ENCODE data around the gene BIRC3.
"Not testable (repeated sequence)": the region's sequence is repeated elsewhere in the genome, so short reads cannot be mapped to it uniquely, and the experiment has no call there.

BIRC3 gene

DNA sequence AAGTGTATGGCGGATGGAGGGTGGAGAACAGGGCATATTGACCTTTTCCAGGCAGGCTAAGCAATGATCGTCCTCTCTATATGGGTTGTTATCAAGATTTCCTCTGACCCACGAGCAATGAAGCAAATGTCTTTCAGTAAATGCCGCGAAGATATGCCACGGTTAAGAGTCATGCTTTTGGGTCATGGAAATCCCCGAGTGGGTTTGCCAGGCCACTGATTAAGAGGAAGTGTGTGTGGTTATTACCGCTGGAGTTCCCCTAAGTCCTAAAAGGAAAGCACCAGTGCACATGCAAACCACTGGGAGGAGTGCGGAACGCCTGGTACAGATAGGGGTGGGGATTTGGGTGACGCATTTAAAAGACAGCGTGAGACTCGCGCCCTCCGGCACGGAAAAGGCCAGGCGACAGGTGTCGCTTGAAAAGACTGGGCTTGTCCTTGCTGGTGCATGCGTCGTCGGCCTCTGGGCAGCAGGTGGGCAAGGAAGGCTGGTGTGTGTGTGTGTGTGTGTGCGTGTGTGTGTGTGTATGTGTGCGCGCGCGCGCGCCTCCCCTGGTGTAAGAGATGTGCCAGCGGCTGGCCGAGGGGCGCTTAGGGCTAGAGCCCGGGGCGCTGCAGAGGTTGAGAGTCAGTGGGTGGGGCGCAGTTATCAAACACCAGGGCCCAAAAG, at the start of gene BIRC3:
Gene BIRC3, plus strand, starts transcription at position 386 of the 669 bp plus-strand sequence. CDS start 7,026 bp downstream, outside the sequence.
- DNase-seq, result peak; percentile 82

DNA sequence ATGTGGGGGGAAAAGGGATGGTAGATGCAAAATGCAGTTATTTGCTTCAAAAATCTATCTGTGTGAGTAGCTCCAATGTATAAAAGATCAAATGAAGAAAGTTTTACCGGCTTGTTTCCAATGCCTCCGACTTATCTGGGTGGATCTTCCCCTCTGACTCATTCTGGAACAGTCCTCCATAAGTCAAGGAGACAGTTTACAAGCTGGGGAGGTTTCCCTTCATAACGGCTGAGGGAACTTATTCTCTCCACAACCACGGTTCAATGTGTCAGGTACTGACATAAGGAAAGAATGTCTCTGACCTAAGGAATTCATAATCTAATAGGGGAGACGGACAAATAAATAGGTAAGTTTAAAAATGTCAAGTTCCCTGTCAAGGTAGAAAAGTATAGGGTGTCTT, 49.7 kb upstream of the BIRC3 start:
- DNase-seq, result no peak

DNA sequence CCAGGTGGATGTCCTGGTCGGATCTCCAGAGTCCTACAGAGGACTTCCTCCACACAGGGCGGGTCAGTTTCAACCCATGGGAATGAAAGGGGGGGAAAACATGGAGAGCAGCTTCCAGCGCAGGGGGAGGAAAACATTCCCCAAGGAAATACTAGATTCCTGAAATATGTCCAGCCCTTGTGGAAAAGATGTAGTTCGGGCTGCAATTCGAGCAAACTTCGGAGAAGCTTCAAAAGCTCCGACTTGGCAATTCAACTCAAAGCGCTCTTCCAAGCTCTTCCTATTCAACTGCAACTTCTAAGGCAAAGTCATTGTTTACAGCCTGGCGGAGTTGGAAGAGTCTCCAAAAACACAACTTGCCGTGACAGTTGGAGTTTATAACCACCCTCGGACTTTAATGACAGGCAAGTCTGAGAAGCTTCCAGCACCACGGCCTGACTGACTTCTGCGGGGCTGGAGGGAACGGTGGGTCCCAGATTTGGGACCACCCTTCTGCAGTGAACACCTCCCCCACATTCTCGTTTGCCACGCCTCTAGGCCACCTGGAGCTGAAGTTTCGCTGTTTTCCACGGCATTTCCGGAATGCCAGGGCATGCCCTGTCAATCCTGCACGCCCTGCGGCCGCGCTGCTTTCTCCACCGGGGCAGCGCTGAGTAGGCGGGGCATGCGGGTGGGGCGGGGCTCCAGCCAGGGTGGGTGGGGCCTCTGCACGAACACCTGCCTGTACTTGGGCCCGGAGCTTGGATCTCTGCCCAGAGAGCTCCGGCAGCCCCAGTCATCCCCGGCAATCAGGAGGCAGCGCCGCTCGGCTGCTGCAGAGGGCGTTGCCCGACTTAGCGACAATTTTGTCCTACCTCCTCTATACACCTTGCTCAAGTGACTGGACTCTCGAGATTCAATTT, 49.0 kb upstream of the BIRC3 start:
- peak; percentile 94 for DNase-seq

DNA sequence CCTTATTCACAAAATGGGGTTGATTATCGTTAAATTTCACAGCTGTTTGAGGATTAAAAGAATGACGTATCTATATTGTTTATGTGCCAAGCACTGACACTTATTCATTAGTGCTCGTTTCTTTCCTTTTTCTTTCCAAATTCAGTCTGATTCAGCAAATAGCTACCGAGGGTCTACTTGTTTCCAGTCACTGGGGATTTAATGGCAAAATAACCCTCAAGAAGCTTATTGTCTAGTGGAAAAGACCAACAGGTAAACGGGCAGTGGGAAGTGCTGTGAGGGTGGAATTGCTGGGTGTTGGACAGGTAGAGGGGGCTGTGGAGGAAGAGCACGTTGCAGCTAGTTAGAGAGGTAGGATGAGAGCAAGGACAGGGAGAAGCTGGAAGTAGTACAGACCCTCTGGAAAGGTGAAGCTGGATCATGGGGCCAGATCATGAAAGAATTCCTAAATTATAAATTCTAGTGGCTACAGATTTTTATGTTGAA, 48.3 kb upstream of the BIRC3 start:
- DNase-seq, result no peak

DNA sequence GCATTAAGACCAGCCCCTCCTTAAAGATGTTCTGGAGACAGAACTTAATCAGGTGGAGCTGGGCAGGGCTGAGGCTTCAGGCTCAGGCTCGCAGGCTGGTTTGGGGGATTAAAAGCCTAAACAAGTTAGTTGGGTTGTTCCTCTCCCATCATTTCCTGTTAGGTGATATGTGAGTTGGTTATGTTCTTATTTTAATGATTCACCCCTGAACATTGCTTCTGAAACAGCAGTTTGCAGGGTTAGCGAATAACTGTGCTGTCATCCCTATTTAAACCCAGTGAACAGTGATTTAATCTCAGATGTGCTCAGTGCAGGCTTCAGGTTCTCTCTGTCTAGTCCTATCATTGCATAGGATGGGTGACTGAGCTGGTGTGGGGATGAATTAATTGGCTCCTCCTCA, 47.4 kb upstream of the BIRC3 start:
- no peak for DNase-seq

DNA sequence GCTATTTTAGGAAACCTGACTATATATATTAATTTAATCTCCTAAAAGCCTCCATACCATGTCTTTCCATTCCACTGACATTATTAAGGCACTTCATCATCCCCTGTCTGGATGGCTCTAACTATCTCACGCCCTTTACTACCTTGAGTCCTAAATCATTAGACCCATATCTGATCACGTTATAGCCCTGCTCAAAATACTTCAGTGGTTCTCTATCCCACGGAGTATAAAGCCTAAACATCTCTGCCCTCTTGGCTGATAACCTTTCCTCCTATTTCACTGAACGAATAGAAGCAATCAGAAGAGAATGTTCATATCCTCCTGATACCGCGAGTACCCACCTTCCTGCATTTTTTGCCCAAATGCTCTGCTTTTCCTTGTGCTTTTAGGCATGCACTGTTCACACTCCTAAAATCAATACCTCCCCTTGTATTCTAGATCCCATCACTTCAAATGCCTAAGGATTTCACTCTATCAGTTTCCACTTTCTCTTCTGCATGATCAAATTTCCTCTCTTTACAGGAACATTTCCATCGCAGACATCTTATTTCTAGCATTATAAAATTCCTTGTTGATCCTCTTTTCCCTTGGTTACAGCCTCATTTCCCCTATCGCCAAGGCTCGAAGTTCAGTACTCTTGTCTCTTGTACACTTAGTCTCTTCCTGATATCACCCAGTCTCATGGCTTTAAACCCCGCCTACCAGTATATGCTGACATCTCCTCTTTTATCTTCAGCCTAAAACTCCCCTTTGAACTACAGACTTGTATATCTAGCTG, 45.0 kb upstream of the BIRC3 start:
- DNase-seq, result no peak

DNA sequence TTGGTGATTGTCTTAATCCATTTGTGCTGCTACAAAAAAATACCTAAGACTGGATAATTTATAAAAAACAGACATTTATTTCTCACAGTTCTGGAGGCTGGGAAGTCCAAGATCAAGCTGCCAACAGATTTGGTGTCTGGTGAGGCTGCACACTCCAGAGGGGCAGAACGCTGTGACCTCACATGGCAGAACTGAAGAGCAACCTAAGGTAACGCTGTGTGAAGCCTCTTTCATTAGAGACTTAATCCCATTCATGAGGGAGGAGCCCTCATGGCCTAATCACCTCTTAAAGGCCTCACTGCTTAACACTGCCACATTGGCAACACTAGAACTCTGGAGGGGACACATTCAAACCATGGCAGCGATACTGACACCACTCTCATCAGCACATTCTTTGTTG, 42.7 kb upstream of the BIRC3 start:
- no peak for DNase-seq

DNA sequence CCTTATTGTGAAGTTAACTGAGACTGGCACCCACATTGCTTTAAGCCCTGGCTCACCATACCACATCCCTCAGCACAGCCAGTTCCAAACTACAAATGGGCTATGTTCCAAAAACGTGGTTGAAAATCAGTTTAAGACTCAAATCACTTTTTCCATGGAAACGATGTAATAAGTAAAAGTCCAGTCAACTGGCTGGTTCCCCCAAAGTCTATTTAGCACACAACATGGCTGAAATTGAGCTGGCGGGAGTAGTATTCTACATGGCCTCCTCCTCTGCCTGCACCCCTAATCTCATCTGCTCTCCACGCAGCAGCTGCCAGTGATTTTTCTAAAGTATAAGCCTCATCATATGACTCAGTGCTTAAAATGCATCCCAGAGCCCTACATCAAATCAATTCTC, 40.9 kb upstream of the BIRC3 start:
- no peak for DNase-seq

DNA sequence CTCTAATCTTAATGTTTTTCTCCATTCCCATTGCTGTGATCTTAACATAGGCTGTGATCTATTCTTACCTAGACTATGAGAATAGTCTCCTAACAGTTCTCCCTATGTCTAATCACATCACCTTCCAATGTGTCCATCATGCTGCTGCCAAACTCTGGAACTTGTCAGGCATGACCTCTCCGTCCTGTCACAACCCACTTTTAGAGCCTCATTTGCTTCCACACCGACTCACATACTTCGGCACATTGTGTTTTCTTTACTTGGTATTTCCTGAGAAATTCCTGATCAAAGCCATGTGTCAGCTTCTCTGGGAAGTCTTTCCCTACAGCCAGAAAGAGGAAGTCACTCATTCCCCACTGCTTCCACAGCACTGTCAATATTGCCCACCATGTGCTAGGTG, 40.5 kb upstream of the BIRC3 start:
- DNase-seq, result no peak

DNA sequence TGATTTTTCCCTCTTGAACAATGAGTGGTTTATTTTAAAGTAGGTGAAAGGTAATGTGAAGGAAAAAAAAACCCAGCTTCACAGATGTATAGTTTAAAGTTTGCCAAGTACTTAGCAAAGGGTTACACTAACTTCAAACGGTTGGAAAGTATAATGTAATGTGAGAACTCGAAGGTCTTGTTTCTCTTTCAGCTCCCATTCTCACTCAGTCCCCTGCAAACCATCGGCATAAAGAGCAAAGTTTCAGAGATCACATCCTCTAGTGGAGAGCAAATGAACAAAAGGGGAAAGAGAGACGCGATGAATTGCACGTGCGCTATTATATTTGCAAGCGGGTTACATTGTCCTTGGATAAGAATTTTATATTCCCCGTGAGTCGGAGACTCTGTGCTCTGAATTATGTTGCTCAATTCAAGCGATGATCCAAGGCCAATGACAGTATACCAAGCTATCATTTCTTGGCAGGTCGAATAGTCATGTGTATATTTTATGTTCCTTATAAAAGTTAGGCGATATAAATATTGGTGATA, 37.6 kb upstream of the BIRC3 start:
- no peak for DNase-seq

DNA sequence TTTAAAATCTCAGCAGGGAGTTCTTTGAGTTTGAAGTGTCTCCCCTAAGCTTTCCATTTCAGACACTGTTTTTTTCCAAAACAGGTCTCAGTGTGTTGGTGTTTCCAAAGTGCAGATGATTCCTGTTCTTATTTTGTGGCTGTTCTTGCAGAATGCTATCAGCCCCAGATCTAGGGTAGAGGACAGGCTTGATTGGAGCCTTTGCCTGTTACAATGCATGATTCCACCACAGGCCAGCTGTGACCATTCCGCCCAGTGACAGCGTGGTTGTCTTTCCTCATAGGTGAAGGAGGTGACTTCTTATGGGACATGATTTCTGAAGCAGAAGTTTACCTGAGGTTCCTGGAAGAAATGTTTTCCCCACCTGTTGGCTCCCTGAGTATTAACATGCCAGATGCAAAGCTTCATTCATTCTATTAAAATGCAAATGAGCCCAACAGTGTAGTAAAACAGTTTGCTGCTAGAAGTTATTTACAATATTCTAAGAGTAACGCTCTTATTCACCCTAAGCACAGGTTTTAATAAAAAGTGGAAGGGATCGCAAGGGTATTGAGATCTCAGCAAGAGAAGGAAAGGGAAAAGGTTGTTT, 36.9 kb upstream of the BIRC3 start:
- DNase-seq, result no peak

DNA sequence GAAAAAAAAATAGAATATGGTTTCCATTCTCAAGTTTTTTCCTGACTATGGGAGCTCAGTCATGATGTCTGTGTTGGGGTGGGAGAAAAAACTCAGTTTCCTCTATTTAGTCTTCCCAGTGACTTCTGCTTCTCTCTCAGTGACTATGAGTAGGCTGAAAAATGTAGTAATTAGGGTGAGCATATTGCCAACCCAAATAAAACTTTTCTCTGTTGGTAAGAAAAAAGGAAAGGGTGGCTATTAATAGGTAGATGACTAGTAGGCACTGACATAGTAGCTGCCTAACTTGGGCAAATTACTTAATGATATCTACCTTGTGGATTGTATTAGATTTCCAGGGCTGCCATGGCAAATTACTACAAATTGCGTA, 34.2 kb upstream of the BIRC3 start:
- no peak for DNase-seq

DNA sequence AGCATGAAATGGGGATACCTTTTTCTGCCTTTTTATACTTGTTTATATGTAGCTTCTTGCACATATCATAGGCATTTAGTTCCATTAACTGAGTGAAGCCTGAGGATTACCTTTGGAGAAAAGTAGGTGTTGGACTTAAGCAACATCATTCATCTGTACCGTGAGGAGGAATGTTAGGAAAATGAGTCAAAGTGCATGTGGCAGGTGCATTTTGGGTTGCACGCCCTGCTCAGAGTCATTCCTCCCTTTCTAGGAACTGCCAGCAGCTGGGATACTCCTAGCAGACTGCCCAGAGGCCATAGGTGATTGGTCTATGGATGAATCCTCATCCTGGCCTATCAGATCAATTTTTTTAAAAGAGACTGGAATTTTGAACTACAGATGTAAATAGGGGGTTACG, 33.3 kb upstream of the BIRC3 start:
- DNase-seq, result no peak

DNA sequence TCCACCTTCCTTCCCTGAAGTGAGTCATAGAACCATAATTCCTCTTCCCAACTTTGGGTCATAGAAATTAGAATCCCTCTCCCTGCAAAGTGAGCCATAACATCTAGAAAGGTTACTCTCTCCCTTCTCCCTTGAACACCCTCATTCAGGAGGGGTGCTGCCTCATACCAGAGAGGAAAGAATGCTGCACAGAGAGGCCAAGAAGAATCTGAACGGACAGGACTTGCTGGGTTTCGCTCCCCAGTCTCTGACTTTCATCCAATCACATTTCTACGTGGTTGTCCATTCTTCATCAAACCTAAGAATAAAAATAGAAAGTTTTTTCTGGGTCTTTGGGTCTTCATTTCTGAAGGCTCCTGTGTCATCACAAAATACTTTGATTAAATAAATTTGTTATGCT, 31.0 kb upstream of the BIRC3 start:
- no peak for DNase-seq

DNA sequence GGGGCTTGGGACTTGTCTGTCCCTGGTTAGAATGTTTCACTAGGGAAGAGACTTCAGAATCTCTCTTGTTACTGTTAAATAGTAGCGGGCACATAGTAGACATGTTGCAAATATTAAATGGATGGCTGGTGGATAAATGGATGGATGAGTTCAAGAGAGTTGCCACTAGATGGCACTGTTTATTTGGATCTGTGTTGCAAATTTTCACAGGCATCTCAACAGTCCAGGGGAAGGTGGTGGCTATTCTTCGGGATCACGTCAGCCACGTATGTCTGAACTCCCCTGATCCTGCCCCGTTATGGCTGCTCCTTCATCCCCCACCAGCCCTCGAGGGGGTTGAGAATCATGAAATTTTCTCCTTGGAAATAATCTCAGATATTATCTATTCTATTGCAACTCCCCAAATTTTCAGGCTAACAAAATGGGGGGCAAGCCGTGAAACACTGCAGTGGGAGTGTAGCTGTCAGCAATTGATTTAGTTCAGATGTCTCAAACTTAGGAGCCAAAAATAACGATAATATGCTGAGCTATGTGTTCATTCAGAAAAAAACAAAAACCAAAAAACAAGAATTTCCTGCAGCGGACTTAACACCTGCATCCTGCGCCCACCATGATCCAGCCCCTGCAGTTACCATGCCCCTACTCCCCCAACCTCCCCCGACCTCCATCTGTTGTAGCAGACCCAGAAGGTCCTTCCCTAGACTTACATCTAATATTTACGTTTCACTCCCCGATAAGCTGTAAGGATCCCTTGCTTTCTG, 29.1 kb upstream of the BIRC3 start:
- peak; percentile 70 for DNase-seq

DNA sequence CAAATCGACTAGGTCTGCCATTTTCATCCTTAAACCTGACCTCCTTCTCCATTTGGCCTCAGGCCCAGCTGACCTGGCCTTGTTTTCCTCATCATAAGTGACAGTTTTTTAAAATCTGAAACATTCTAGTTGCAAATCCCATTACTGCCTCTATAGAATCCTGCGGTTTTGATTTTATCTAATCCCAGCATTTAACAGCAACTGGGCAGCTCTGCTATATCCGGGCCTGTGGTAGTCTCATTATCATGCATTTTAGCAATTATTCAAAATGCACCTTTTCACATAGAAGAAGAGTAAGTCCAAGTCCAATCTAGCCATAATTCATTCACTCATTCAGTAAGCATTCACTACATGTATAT, 28.6 kb upstream of the BIRC3 start:
- no peak for DNase-seq

DNA sequence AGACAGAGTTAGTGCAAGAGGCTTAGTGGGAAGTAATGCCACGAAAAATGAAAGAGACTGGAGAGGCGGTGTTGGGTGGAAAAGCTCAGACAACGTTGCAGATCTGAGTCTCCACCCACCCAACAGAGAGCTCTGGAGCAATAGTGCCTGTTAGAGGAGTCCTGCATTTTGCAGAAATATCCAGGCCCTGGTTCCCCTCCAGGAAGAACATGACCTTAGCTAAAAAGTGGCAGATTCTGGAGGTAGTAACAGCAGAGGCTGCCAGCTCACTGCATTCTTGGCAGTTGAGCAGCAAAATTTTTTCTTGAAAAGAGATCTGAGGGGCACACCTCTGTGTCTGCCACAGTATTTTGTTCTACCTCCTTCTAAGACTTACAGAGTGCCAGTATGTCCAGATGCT, 27.7 kb upstream of the BIRC3 start:
- no peak for DNase-seq

DNA sequence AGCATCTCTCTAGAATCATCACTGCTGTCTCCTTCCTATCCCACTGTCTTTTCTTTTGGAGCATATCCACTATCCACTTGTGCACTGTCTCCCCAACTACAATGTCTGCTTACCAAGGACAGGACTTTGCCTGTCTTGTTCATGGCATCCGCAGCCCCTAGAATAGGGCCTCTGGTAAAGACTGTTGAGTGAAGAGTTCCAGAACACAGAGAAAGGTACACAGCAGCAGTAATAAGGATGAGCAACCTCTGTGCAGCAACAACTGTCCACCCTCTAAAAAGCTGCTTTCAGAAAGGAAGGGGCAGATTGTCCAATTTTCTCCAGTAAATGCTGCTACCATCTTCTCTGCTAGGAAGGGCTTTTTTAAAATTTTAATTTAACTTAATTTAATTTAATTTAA, 25.5 kb upstream of the BIRC3 start:
- no peak for DNase-seq

DNA sequence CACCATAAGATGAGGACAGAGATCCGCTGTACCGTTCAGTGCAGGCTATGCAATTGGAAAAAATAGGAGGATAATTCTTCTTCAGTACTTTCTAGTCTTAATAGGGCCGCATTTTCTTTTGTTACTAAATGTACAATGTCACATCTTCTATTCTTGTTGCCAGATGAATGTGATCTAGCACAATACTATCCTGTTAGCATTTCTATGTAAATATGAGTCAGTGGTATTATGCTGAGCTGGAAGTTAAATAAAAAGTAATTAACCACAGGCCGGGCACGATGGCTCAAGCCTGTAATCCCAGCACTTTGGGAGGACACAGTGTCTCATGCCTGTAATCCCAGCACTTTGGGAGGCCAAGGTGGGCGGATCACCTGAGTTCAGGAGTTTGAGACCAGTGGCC, 24.4 kb upstream of the BIRC3 start:
- DNase-seq, result no peak

DNA sequence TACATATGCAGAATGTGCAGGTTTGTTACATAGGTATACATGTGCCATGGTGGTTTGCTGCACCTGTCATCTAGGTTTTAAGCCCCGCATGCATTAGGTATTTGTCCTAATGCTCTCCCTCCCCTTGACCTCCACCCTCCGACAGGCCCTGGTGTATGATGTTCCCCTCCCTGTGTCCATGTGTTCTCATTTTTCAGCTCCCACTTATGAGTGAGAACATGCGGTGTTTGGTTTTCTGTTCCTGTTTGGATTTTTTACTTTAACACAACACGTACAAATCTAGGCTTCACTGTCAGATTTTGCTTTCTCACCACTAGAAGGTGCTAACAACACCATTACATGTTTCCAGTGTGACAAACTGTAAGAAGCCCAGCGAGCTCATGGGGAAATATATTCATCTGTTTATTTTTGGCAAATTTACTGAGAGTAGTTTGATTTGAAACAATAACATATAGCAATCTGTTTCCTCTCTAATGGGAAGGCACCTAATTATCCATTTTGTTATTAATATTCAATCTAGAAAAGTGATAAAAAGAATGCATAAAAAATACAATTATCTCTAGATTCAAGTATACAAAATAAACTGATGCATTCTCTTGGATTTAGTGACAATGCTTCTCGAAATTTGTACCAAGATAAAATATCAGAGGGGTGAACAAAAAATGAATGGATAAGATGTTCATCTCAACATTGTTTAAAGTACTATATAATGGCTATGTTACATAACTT, 23.2 kb upstream of the BIRC3 start:
- DNase-seq, result peak; percentile 24

DNA sequence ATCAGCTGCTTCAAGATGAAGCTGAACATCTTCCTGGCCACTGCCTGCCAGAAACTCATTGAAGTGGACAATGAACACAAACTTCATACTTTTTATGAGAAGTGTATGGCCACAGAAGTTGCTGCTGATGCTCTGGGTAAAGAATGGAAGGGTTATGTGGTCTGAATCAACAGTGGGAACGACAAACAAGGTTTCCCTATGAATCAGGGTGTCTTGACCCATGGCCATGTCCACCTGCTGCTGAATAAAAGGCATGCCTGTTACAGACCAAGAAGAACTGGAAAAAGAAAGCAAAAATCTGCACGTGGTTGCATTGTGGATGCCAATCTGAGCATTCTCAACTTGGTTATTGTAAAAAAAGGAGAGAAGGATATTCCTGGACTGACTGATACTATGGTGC, 22.2 kb upstream of the BIRC3 start:
- DNase-seq, result no peak

DNA sequence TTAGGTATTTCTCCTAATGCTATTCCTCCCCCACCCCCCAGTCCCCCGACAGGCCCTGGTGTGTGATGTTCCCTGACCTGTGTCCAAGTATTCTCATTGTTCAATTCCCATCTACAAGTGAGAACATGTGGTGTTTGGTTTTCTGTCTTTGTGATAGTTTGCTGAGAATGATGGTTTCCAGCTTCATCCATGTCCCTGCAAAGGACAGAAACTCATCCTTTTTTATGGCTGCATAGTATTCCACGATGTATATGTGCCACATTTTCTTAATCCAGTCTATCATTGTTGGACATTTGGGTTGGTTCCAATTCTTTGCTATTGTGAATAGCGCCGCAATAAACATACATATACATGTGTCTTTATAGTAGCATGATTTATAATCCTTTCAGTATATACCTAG, 20.5 kb upstream of the BIRC3 start:
- not testable (repeated sequence) for DNase-seq

Data from NCI-H2029 (cell line).